Measurements from ENCODE around the gene APBB1IP.
"Not testable (repeated sequence)": the region's sequence is repeated elsewhere in the genome, so short reads cannot be mapped to it uniquely, and the experiment has no call there.

Gene APBB1IP

GRCh38 chr10:26567351-26567721 is 129.2 kb downstream of the APBB1IP start:
- no peak for DNase-seq

DNA sequence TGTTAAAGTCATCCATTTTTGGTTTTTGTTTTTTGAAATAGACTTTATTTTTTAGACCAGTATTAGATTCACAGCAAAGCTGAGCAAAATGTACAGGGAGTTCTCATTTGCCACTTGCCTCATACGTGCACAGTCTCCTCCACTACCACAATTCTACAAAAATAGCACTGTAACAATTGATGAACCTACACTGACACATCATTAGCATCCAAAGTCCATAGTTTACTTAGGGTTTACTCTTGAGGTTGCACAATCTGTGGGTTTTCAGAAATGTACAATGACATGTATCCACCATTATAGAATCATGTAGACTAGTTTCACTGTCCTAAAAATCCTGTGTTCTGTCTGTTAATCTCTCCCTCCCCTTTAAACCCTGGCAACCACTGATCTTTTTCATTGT is 133.5 kb downstream of the APBB1IP start:
- DNase-seq, result no peak

DNA sequence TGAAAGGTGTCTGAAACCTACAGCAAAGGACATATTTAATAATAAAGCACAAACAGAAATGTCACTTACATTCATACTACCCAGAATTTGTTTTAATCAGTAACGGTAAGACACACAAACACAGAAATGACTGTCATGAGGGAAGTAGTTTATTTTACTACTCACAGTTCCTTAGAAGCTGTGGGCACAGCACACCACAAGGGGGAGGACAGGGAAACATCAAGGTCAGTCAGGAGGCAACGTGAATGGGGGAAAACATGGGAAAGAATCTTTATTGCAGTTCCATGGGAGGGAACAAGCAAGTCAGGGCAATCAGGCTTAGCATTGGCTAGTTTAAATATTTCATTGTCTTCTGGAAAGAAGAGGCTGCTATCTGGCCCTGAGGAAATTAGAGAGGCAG is 135.5 kb downstream of the APBB1IP start:
- no peak for DNase-seq

DNA sequence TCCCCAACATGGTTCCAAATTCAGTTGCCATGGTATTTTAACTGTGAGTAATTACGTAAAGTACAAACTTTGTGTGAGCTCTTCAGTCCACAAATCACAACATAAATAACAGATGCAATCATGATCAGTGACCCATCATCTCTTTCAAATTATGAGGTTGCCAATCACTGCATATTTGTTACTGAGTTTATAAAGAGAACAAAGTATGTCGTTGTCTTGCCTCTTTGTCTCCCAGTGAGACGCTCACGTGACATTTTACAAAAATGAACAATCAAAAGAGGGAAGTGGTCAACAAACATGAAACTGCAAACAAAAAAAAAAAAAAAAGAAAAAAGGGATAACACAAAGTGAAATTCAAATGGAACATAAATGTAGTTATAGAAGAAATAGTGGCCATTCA is 136.6 kb downstream of the APBB1IP start:
- no peak for DNase-seq

DNA sequence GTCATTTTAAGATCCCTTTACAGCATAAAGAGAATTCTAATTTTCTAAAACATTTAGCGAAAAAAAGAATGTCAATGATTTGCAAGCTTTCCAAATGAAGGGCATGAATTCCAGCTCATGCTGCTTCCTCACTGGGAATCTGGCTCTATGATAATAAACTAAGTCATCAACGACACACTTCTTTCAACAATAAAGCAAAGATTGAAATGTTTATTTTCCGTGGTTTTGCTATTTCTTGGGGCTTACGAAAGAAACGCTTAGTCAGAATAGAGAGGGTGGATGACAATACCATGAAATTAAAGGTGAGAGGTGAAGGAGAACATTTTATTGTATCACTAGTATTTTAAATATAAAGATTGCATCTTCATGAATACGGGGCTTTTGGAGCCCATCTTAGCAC is 140.2 kb downstream of the APBB1IP start:
- not testable (repeated sequence) for DNase-seq

GRCh38 chr10:26579256-26580063 is 141.3 kb downstream of the APBB1IP start:
- no peak for DNase-seq

DNA sequence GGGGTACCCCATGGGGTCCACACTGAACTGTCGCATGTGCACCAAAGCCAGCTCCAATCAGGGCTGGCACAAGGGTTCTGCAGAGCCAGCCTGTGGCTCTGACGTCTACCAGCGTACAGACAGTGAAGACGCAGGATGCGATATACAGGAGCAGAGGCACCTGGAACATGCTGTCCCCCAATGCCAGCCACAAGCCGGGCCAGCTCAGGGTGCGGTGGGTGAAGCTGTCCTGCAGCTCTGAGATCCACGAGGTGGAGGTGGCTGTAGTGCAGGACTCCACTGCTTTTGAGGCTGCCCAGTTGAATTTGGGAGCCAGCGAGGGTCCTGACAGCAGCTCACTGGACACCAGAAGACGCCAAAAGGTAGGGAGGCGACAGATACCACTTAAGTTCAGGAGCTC is 148.1 kb downstream of the APBB1IP start:
- no peak for DNase-seq

DNA sequence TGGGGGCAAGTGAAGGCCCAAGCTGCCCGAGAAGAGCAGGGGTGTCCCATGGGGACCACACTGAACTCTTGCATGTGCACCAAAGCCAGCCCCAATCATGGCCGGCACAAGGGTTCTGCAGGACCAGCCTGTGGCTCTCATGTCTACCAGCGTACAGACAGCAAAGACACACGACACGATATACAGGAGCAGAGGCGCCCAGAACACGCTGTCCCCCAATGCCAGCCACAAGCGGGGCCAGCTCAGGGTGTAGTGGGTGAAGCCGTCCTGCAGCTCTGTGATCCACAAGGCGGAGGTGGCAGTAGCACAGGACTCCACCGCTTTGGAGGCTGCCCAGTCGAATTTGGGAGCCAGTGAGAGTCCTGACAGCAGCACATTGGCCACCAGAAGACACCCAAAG is 150.5 kb downstream of the APBB1IP start:
- no peak for DNase-seq

DNA sequence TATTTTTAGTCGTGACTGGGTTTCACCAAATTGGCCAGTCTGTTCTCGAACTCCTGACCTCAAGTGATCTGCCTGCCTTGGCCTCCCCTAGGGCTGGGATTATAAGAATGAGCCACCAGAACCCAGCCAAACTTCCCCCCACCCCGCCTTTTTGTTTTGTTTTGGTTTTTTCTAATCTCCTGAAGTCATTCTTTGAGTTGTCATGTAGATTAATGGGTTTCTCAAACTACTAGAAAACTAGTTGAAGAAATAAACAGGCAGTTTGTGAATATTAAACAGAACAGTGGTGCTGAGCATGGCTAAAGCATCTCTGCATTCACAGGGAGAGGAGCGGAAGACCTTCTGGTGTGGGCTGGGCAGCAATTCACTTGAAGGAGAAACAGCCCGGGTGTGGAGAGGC is 151.7 kb downstream of the APBB1IP start:
- DNase-seq, result not testable (repeated sequence)

DNA sequence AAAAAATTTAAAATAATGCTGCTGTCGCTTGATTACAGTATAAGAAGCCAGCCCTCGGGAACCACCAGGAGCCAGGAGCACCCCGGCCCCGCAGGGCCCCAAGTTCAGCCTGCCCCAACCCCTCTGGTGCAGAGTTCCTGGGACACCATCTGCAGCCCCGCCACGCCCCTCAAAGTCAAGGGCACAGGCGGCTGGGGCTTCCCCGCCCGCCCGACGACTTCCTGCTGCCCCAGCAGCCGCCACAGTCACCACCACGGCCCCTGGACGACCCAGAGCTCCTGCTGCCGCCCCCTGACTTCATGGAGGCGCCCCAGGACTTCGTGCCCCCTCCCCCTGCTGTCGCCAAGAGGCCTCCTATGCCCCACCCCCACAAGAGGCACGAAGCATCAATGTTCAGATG is 155.8 kb downstream of the APBB1IP start:
- DNase-seq, result no peak

GRCh38 chr10:26603283-26603682 is 165.1 kb downstream of the APBB1IP start:
- not testable (repeated sequence) for DNase-seq

GRCh38 chr10:26604320-26605093 is 166.4 kb downstream of the APBB1IP start:
- DNase-seq, result not testable (repeated sequence)

DNA sequence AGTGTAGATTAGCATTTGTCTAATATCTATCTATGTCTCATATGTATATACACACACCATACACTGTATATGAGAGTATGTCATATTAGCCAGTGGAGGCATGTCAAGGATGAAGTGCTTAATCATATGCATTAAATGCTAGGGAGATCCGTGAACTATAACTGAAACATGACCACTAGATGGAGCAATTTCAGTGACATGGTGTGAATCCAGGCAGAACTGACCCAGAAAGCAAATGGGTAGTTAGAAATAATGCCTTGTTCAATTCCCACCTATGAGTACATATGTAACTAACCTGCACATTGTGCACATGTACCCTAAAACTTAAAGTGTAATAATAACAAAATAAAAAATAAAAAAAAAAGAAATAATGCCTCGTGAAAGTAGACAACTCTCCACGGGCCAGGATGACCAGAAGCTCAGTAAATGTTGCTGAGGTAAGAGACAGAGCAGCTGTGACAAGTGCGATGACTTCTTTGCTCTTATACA is 168.3 kb downstream of the APBB1IP start:
- not testable (repeated sequence) for DNase-seq

GRCh38 chr10:26612151-26612915 is 174.2 kb downstream of the APBB1IP start:
- no peak for DNase-seq
